ENCODE results near the gene RBM20.

RBM20 gene

DNA sequence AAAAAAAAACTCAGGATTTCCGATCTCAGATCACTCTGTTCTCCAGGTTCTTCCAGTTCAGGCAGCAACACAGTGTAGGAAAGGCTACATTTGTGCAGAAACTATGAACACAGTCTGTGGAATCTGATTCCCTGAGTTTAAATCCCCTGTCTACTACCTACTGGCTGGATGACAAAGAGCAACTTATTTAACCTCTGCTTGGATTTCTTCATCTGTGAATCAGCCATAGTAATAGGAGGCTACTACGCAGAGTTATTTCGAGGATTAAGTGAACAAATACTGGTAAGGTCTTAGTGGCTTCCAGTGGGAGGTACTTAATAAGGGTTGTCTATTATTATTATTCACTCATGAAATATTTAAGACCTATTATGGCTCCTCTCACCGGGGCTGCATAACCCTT is 183.3 kb downstream of the RBM20 start:
- DNase-seq (ENCODE audit: low read depth) = no peak
- no peak overlapping the region for H3K4me3 ChIP-seq (ENCODE audit: low read depth, low read length)
- TF ChIP-seq, protein P1, sequence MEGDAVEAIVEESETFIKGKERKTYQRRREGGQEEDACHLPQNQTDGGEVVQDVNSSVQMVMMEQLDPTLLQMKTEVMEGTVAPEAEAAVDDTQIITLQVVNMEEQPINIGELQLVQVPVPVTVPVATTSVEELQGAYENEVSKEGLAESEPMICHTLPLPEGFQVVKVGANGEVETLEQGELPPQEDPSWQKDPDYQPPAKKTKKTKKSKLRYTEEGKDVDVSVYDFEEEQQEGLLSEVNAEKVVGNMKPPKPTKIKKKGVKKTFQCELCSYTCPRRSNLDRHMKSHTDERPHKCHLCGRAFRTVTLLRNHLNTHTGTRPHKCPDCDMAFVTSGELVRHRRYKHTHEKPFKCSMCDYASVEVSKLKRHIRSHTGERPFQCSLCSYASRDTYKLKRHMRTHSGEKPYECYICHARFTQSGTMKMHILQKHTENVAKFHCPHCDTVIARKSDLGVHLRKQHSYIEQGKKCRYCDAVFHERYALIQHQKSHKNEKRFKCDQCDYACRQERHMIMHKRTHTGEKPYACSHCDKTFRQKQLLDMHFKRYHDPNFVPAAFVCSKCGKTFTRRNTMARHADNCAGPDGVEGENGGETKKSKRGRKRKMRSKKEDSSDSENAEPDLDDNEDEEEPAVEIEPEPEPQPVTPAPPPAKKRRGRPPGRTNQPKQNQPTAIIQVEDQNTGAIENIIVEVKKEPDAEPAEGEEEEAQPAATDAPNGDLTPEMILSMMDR (IDR thresholded peaks at IDR 0.05; ENCODE audit: low read depth, low read length, missing control alignments) = no peak

DNA sequence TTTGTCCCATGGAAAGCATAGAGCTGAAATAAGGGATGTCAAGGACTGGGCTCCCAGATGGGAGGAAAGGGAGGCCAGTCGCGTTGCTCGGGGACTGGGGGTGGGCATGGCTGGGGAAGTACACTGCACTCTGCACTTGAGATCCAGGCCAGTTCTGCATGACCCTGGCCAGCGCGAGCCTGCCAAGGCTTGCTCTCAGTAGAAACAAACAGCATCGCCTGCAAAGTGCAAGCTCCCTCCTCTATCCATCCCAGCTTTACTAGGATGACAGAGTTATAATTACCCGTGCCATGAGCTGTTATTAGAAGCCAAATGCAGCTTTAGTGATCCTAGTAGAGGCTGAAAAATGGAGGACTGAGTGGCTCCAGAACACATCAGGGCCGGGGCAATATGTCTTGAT is 183.7 kb downstream of the RBM20 start:
- DNase-seq (ENCODE audit: low read depth) = no peak
- no peak overlapping the region for H3K4me3 ChIP-seq (ENCODE audit: low read depth, low read length)
- TF ChIP-seq, protein P1 (IDR thresholded peaks at IDR 0.05; ENCODE audit: low read depth, low read length, missing control alignments) = no peak

DNA sequence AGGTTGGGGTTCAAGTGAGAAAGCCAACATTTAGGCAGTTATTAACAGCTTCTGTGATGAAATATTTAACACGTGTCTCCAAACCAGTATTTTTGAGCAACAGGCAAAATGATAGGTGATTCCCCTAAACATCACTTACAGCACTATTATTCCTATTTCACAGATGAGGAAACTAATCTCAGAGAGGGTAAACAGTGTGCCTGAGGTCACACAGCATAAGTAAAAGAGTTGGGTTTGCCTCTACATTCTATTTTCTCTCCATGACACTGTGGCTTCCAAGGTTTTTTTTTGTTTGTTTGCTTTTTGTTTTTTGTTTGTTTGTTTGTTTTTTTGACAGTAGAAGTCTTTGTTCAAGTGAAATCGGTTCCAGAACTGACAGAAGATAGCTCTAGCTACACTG is 184.4 kb downstream of the RBM20 start:
- TF ChIP-seq, protein P1 (IDR thresholded peaks at IDR 0.05; ENCODE audit: low read depth, low read length, missing control alignments) = no peak

DNA sequence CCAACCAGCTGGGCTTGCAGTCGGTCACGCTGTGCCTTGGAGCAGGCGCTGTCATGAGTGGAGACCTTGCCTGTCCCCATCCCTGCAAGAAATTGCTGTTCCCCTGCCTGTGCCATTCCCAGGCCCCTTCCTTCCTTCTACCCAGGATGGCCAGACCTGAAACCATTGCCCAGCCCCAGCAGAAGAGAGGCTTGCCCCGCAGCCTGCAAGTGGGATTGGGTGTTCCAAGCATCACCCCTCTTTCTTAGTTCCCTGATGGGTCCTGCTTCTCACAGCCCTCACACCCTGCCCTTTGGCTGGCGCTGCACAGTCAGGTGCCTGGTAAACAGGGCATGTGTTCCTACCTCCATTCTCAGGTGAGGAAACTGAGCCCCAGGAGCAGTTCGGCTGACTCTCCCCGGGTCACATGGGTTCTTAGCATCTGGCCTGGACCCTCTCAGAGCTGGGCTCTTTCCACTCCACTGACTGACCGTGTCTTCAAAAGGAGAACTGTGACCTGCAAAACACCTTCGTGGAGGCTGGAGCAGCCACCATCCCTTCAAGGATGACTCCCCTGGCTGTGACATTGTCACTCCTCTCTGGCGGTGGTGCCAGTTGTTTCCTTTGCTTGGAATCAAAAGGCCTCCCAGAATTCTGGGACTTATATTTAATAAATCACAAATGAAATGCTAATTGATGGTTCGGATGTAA is 185.7 kb downstream of the RBM20 start:
- DNase-seq (ENCODE audit: low read depth) = no peak
- H3K4me3 ChIP-seq (ENCODE audit: low read depth, low read length) = no peak overlapping the region
- TF ChIP-seq, protein P1 (IDR thresholded peaks at IDR 0.05; ENCODE audit: low read depth, low read length, missing control alignments) = no peak

More for the DNA sequence above, 184.4 kb downstream of the RBM20 start:
- no peak for DNase-seq (ENCODE audit: low read depth)
- no peak overlapping the region for H3K4me3 ChIP-seq (ENCODE audit: low read depth, low read length)

DNA sequence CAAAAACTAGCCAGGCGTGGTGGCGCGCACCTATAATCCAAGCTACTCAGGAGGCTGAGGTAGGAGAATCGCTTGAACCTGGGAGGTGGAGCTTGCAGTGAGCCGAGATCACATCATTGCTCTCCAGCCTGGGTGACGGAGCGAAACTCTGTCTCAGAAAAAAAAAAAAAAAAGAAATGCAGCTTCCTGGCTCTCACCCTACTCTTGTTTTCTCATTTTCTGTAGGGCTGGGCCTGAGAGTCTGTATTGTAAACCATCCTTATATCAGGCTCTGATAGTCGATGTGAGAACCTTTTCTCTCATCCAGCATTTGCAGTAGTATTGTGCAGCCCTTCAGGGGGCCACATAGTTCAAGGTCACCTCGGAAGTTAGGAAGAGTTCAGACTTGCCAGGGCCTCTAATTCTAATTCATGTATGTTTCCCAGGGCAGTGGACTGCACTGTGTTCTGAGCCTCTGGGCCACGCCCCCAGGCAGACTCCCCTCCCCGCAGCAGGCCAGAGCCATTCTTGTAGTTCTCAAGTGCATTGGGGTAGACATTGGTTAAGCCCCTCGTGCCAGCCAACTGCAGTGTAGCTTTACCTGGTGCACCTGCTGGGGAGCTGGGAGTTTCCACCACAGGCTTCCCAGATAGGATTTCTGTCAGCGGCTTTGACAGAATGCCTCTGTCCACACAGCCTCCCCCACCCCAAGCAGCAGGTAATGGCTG is 189.3 kb downstream of the RBM20 start:
- no peak for DNase-seq (ENCODE audit: low read depth)
- no peak overlapping the region for H3K4me3 ChIP-seq (ENCODE audit: low read depth, low read length)
- TF ChIP-seq, protein P1 (IDR thresholded peaks at IDR 0.05; ENCODE audit: low read depth, low read length, missing control alignments) = no peak

DNA sequence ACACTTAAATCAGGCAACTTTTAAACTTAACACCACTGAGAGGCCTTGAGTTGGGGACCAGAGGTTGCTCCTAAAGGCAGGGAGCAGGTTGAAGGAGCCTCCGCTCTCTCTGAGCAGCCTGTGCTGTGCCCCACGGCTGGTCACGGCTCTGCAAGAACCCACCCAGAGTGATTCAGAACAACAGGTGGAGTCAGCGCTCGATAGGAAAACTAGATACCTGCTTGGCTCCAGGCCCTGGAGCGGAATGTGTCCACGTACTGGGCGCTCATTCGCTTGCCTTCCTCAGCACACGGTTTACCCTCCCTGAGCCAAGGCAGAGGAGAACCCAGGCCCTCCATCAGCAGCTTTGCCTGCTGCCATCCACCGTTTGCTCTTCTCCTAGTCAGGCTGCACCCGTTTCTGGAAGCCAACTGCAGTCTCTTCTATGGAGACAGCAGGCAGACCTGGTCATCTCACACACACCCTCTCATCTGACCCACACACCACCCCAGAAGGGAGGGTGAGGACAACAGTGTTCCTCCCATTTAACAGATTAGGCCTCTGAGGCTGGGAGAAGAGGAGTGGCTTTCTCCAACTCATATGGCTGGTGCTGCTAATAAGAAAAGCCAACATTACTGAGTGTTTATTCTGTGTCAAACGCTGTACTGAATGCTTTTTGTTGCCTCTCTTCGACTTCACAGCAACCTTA is 189.9 kb downstream of the RBM20 start:
- TF ChIP-seq, protein P1 (IDR thresholded peaks at IDR 0.05; ENCODE audit: low read depth, low read length, missing control alignments) = no peak
- H3K4me3 ChIP-seq (ENCODE audit: low read depth, low read length) = no peak overlapping the region
- no peak for DNase-seq (ENCODE audit: low read depth)

Measured in GM12864 (cell line).